Activated CD8-positive, alpha-beta memory T cell treated with anti-CD3 and anti-CD28 coated beads, Interleukin-2, amount 10 ng/mL, durations not matched to agents 7 days and 5 days (primary cell): ENCODE results near the gene NEDD4L. TPM values are rescaled to one million over a fixed set of nuclear protein-coding genes. Genes with fewer than 3 reads are reported as not detected.
"Not testable (repeated sequence)": the region's sequence is repeated elsewhere in the genome, so short reads cannot be mapped to it uniquely, and the experiment has no call there.

ENCODE experiments used
- ATAC-seq: fragments of 150-1000 bp; cut with Tn5 transposase; one replicate; pipeline ENCODE4 v1.10.0; 2021; ENCODE audit warnings: moderate library complexity
- CTCF ChIA-PET: fragments of 350-600 bp; sonication (Branson Sonifier 250); formaldehyde crosslinking; loops from one replicate; lab custom pipeline; 2021; ENCODE audit warnings: antibody characterized with exemption; lab: Charles Lee
- DNase-seq: peaks from one replicate; pipeline ENCODE4 v3.0.0-alpha.2; 2020
- H3K27ac Mint-ChIP-seq: one replicate; pipeline ENCODE4 v1.8.0; 2021; ENCODE audit warnings: mild to moderate bottlenecking, mixed read lengths
- H3K27me3 Mint-ChIP-seq: one replicate; pipeline ENCODE4 v1.8.0; 2021; ENCODE audit warnings: mixed read lengths
- H3K36me3 Mint-ChIP-seq: one replicate; pipeline ENCODE4 v1.8.0; 2021; ENCODE audit warnings: mild to moderate bottlenecking, mixed read lengths
- H3K4me1 Mint-ChIP-seq: one replicate; pipeline ENCODE4 v1.8.0; 2021; ENCODE audit warnings: mixed read lengths
- H3K4me3 Mint-ChIP-seq: one replicate; pipeline ENCODE4 v1.8.0; 2021; ENCODE audit warnings: mild to moderate bottlenecking, moderate library complexity, mixed read lengths
- H3K9me3 Mint-ChIP-seq: one replicate; pipeline ENCODE4 v1.8.0; 2022; ENCODE audit warnings: low read depth, mixed read lengths
- total RNA-seq, 2 experiments: library from RNA; stranded (reverse); gene quantifications; one replicate each; pipeline ENCODE4 v1.2.3, GENCODE V29; 2021

The NEDD4L gene
- total RNA-seq, 2 experiments from 2014 or later, result 1.4 to 4.2 TPM

GRCh38 chr18:58272209-58272608 is 228.2 kb downstream of the NEDD4L start:
- no peaks in the 10 kb centered on the region for H3K27me3 Mint-ChIP-seq
- no peak overlapping the region for H3K4me3 Mint-ChIP-seq
- H3K36me3 Mint-ChIP-seq, result no peaks in the 10 kb centered on the region
- DNase-seq, result no peak
- peaks cover 4% of the 10 kb centered on the region for H3K4me1 Mint-ChIP-seq
- no peak overlapping the region for H3K27ac Mint-ChIP-seq
- no peak for ATAC-seq
- H3K9me3 Mint-ChIP-seq, result no peaks in the 10 kb centered on the region
- CTCF ChIA-PET, result interaction anchor here (0.6 kb wide), 1 partner anchor 8 kb away, joined by 3 read pairs; no protein-coding TSS in a partner anchor

DNA sequence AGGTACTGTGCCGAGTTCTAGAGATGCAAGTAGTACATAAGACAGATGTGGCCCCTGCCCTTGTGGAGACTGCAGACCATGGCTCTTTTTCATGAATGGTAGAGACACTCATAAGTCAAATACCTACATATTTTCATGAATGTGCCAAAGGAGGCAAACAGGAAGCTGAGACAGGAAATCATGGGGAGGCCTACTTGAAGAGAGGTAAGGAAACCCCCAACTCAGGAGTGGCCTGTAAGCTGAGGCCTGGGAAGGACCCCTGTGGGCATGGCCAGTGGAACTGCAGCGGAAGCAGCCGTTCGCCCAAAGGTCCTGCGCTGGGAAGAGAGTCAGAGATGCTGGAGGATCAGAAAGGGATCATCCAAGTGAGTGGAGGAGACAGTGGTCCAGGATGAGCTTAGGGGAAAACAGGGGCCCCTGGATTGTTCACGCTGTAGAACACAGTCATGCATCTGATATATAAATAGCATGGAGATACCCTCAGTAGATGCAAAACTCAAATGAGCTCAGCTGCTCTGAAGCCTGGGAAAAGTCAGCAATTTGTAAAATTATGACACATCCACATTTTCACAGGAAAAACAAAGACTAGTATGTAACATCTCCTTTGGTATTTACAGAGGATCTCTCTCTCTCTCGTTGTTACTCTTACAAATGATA is 228.9 kb downstream of the NEDD4L start:
- no peak overlapping the region for H3K4me3 Mint-ChIP-seq

GRCh38 chr18:58275176-58275575 is 231.2 kb downstream of the NEDD4L start:
- H3K27me3 Mint-ChIP-seq, result peaks cover 4% of the 10 kb centered on the region
- peaks cover 4% of the 10 kb centered on the region for H3K4me1 Mint-ChIP-seq
- CTCF ChIA-PET, result no interaction called here
- H3K4me3 Mint-ChIP-seq, result no peak overlapping the region
- DNase-seq, result no peak
- no peaks in the 10 kb centered on the region for H3K9me3 Mint-ChIP-seq
- H3K36me3 Mint-ChIP-seq, result no peaks in the 10 kb centered on the region
- no peak overlapping the region for H3K27ac Mint-ChIP-seq
- no peak for ATAC-seq

More for the DNA sequence above, 228.9 kb downstream of the NEDD4L start:
- no peaks in the 10 kb centered on the region for H3K9me3 Mint-ChIP-seq
- H3K4me1 Mint-ChIP-seq, result peaks cover 4% of the 10 kb centered on the region
- no peaks in the 10 kb centered on the region for H3K27me3 Mint-ChIP-seq
- no peak for ATAC-seq
- no peak overlapping the region for H3K27ac Mint-ChIP-seq
- CTCF ChIA-PET, result no interaction called here
- H3K36me3 Mint-ChIP-seq, result no peaks in the 10 kb centered on the region
- no peak for DNase-seq

- H3K9me3 Mint-ChIP-seq, result no peaks in the 10 kb centered on the region
- H3K4me3 Mint-ChIP-seq, result no peak overlapping the region
- H3K27ac Mint-ChIP-seq, result no peak overlapping the region
- DNase-seq (no peak), ATAC-seq (no peak)
- H3K4me1 Mint-ChIP-seq, result peaks cover 4% of the 10 kb centered on the region
- H3K36me3 Mint-ChIP-seq, result no peaks in the 10 kb centered on the region
- CTCF ChIA-PET, result no interaction called here
- peaks cover 4% of the 10 kb centered on the region for H3K27me3 Mint-ChIP-seq
Observed at GRCh38 chr18:58276789-58277739, 233.0 kb downstream of the NEDD4L start.

GRCh38 chr18:58279504-58280175 is 235.6 kb downstream of the NEDD4L start:
- H3K27ac Mint-ChIP-seq, result no peak overlapping the region
- CTCF ChIA-PET, result no interaction called here
- DNase-seq (no peak), ATAC-seq (no peak)
- H3K4me3 Mint-ChIP-seq, result no peak overlapping the region
- H3K36me3 Mint-ChIP-seq, result no peaks in the 10 kb centered on the region
- no peaks in the 10 kb centered on the region for H3K9me3 Mint-ChIP-seq
- H3K4me1 Mint-ChIP-seq, result no peaks in the 10 kb centered on the region
- H3K27me3 Mint-ChIP-seq, result peaks cover 8% of the 10 kb centered on the region

GRCh38 chr18:58280191-58280590 is 236.2 kb downstream of the NEDD4L start:
- peaks cover 11% of the 10 kb centered on the region for H3K27me3 Mint-ChIP-seq
- no peak overlapping the region for H3K27ac Mint-ChIP-seq
- DNase-seq, result no peak
- ATAC-seq, result no peak
- no peak overlapping the region for H3K4me3 Mint-ChIP-seq
- no peaks in the 10 kb centered on the region for H3K4me1 Mint-ChIP-seq
- no peaks in the 10 kb centered on the region for H3K9me3 Mint-ChIP-seq
- H3K36me3 Mint-ChIP-seq, result no peaks in the 10 kb centered on the region
- CTCF ChIA-PET, result no interaction called here

DNA sequence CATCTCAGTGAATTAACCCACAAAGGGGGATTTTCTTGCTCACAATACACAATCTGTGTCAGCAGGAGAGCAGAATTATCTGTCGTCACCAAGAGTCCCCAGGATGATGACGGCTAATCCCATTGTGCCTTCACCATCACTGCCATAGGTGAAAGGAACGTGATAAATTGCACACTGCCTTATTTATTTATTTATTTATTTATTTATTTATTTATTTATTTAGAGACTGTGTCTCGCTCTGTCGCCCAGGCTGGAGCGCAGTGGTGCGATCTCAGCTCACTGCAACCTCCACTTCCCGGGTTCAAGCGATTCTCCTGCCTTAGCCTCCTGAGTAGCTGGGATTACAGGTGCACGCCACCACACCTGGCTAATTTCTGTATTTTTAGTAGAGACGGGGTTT is 238.8 kb downstream of the NEDD4L start:
- ATAC-seq, DNase-seq, H3K4me3 Mint-ChIP-seq, H3K9me3 Mint-ChIP-seq, H3K27ac Mint-ChIP-seq, H3K36me3 Mint-ChIP-seq, CTCF ChIA-PET, H3K4me1 Mint-ChIP-seq: not testable (repeated sequence)
- H3K27me3 Mint-ChIP-seq, result peaks cover 16% of the 10 kb centered on the region

DNA sequence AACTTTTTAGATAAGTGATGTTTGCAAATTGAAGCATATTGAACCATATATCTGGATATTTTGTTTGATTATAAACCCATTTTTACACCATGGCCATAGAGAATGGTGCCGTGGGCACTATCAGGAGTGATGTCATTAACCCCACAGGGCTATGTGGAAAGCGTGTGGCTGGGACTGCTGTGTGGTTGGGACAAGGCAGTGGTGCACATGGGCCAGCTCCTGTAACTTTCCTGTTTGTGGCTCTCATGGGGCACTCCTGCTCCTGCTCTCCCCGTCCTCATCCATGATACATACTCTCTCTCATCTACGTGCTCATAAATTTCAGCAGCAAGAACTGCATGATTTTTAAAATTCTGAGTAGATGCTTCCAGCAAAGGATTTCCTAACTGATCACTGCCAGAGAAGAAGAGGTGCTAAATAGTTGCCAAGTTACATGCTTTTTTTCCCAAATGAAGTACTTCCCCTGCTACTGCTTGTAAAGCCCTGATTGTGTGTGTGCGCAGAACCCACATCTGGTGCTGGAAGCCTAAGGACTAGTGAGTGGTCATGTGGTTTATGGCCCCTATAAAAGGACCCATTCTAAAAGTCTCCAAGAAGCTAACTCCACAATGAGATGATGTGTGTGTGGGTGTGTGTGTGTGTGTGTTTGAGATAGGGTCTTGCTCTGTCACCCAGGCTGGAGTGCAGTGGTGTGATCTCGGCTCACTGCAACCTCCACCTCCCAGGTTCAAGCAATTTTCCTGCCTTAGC is 240.8 kb downstream of the NEDD4L start:
- Mint-ChIP-seq H3K36me3 (no peaks in the 10 kb centered on the region), H3K4me1 (peaks cover 4% of the 10 kb centered on the region), H3K27ac (no peak overlapping the region), H3K4me3 (no peak overlapping the region), H3K27me3 (peaks cover 13% of the 10 kb centered on the region), H3K9me3 (no peaks in the 10 kb centered on the region)
- DNase-seq, result no peak
- ATAC-seq, result no peak
- CTCF ChIA-PET, result no interaction called here

- Mint-ChIP-seq H3K4me1 (peaks cover 4% of the 10 kb centered on the region), H3K27me3 (peaks cover 13% of the 10 kb centered on the region), H3K4me3 (no peak overlapping the region), H3K36me3 (no peaks in the 10 kb centered on the region), H3K27ac (no peak overlapping the region), H3K9me3 (no peaks in the 10 kb centered on the region)
- ATAC-seq (no peak), DNase-seq (no peak)
- CTCF ChIA-PET, result no interaction called here
Observed at GRCh38 chr18:58285449-58286130, 241.6 kb downstream of the NEDD4L start.

DNA sequence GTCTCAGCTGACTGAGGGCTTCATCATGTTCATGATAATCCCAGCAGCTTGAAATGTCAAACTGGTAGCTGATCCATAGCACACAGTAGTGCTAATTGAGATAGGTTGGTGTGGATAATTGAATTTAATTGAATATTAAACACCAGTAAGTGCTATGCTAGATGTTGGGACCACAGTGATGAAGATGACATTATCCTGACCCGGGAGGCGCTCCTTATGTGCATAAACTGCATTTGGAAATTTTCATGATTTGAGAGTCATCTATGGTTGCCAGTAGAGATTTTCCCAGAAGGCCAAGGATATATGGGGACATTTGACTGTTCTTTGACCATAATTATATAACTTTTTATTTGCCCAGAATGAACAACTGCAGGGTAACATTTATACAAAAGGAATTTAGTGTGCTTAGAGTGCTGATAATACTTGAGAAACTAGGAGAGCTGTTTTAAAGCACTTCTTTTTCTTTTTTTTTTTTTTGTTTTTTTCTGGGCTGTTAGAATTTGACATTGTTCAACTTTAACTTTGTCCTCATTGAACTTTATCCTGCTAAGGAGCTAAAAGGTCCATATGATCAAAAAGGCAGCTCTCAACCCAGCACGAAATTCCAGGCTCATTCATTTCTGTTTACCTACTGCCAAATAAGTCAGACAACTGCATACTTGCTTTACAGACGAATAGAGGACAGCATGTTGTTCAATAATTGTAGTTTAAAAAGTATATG is 242.8 kb downstream of the NEDD4L start:
- no peaks in the 10 kb centered on the region for H3K9me3 Mint-ChIP-seq
- H3K27me3 Mint-ChIP-seq, result peaks cover 13% of the 10 kb centered on the region
- no peaks in the 10 kb centered on the region for H3K36me3 Mint-ChIP-seq
- CTCF ChIA-PET, result no interaction called here
- no peak for ATAC-seq
- no peak overlapping the region for H3K27ac Mint-ChIP-seq
- H3K4me1 Mint-ChIP-seq, result peaks cover 4% of the 10 kb centered on the region
- no peak for DNase-seq
- H3K4me3 Mint-ChIP-seq, result no peak overlapping the region

DNA sequence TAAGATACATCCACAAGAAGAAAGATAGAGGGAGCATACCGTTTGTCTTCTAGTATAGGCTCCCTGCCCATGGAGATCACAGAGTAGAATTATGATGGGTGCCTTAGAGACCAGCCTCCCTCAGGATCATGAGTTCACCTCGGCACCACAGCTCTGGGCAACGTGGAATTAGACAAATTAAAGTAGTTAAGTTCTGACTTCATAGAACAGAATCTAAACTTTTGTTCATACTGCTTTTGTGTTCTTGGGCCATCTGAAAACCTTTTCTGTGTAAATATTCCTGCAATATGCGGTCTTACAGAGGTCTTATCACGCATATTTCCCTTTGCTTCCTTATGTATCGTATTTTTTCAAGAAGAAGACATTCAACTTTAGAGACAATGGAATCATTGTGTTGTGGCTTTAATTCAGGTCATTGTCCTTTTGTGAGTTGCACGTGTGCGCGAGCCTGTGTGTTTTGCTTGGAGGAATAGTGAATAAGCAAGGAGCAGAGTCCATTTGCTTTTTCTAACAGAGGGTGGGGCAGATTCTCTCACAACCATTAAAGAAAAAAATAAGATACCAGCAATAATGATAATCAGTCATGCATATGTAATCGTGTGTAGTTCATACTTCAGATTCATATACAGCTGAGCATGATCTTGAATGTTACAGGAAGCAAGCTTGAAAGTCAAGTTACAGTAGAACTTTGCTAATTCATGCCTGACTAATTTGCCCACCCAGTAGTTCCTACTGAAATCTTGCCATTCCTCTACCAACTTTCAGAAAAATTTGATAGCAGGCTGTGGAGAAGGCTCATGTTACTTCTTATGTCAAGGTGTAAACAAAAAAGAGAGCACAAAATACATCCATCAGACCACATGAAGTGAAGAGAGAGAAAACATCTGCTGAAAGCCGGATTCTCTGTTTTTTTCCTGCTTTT is 243.6 kb downstream of the NEDD4L start:
- ATAC-seq, result no peak
- Mint-ChIP-seq H3K4me3 (no peak overlapping the region), H3K4me1 (peaks cover 4% of the 10 kb centered on the region), H3K9me3 (no peaks in the 10 kb centered on the region), H3K27ac (no peak overlapping the region), H3K27me3 (peaks cover 13% of the 10 kb centered on the region), H3K36me3 (no peaks in the 10 kb centered on the region)
- DNase-seq, result no peak
- CTCF ChIA-PET, result no interaction called here
